Astrocyte (in vitro differentiated cells and primary cell): ENCODE measurements around the gene VPS13D.

Experiments used
- EZH2 ChIP-seq: IDR thresholded peaks from 2 replicates; pipeline ENCODE4 v1.6.1; 2012; ENCODE audit warnings: mild to moderate bottlenecking, low read length, inconsistent platforms; ENCODE audit not compliant: insufficient read depth
- TF ChIP-seq, protein P1 (sequence below): IDR thresholded peaks from 2 replicates; pipeline ENCODE4 v1.5.1; 2011; ENCODE audit warnings: low read depth, mild to moderate bottlenecking, inconsistent platforms, low read length, moderate library complexity; ENCODE audit not compliant: insufficient read depth

DNA sequence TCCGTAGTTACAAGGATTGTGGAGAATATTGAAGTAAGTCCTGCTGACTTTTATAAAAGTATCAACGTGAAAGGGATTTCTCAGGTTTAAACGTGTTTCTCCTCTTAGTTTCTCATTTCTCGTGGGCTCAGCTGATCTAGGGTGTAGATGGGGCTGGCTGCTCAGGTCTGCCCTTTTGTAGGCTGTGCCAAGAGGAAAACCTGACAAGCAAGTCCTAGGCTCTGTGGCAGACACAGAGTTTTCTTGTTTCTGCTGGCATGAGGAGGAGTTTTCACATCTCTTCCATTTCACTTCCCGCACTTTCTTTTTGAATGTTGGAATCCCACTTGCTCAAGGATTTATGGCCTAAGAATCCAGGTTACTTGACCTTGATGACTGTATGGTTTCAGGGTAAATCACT is 14.8 kb downstream of the VPS13D start:
- TF ChIP-seq, protein P1, sequence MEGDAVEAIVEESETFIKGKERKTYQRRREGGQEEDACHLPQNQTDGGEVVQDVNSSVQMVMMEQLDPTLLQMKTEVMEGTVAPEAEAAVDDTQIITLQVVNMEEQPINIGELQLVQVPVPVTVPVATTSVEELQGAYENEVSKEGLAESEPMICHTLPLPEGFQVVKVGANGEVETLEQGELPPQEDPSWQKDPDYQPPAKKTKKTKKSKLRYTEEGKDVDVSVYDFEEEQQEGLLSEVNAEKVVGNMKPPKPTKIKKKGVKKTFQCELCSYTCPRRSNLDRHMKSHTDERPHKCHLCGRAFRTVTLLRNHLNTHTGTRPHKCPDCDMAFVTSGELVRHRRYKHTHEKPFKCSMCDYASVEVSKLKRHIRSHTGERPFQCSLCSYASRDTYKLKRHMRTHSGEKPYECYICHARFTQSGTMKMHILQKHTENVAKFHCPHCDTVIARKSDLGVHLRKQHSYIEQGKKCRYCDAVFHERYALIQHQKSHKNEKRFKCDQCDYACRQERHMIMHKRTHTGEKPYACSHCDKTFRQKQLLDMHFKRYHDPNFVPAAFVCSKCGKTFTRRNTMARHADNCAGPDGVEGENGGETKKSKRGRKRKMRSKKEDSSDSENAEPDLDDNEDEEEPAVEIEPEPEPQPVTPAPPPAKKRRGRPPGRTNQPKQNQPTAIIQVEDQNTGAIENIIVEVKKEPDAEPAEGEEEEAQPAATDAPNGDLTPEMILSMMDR, result no peak
- no peak for TF ChIP-seq EZH2
